ENCODE measurements around the gene ZYG11B. TPM values are rescaled to one million over a fixed set of nuclear protein-coding genes. Genes with fewer than 3 reads are reported as not detected.
A peak's percentile ranks its signal among the peaks of the same experiment; 100 is the strongest.

Gene ZYG11B
- total RNA-seq, 1 experiment from 2014 or later, result 20.6 TPM

DNA sequence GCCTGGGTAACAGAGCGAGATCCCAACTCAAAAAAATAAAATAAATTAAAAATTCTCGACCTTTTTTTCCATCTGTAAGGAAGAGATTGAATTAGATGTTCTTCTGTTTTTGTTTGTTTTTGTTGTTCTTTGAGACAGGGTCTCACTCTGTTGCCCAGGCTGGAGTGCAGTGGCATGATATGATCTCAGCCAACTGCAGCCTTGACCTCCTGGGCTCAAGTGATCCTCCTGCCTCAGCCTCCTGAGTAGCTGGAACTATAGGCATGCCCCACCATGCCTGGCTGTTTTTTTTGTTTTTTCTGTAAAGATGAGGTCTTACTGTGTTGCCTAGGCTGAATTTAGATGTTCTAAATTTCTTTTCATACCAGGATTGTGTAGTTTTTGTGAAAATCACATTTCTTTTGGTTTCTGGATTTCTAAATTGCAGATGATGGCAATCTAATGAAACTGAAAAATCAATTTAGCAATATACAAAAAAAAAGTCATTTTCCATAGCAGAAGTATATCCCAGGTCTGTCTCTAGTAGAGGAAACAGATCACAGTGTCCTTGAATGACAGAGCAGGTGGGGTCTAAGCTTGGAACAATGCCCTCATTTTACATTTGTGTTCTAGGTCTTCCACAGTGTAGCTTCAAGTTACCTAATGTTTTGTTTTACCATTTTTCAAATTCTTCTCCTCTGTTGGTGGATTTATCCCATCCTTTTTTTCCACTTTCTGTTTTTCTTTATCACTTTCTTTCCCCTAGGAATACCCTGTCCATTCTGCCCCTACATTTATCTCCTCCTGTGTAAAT lies 136.6 kb downstream of the ZYG11B start:
- no peak overlapping the region for H3K4me3 Mint-ChIP-seq
- H2BK15ac ChIP-seq (ENCODE audit: low read depth, low read length), result no peak overlapping the region
- H3T11ph ChIP-seq (ENCODE audit: low read length), result no peak overlapping the region
- H3K14ac ChIP-seq (ENCODE audit: insufficient read depth, low read length), result no peak overlapping the region
- H3K27me3 Mint-ChIP-seq (ENCODE audit: low read depth), result no peaks in the 10 kb centered on the region
- H3K4me1 Mint-ChIP-seq, result peaks cover 5 to 8% of the 10 kb centered on the region in 2 experiments
- H4K20me1 ChIP-seq (ENCODE audit: control insufficient read depth, insufficient read depth, insufficient read length), result no peaks in the 10 kb centered on the region
- no peak overlapping the region for H3K56ac ChIP-seq (ENCODE audit: insufficient read length, low read depth, low read length)
- H3K4me1 ChIP-seq (ENCODE audit: insufficient read depth, low read length), result no peaks in the 10 kb centered on the region
- H3K27ac Mint-ChIP-seq, result peak overlapping the region in 2 of 3 experiments; percentile 1 to 5; a peak in 1 of 7 replicates
- H2BK20ac ChIP-seq (ENCODE audit: low read depth, low read length, poor library complexity, severe bottlenecking), result no peak overlapping the region
- no peak overlapping the region for H3K27ac ChIP-seq (ENCODE audit: insufficient read length, low read depth, low read length)
- no peak overlapping the region for H2AFZ ChIP-seq (ENCODE audit: low read length)
- no peaks in the 10 kb centered on the region for H3K9me3 ChIP-seq (ENCODE audit: control insufficient read depth, low read depth, low read length)
- no peak overlapping the region for H4K91ac ChIP-seq (ENCODE audit: insufficient read length, low read depth, low read length)
- 0 out of 7 replicates have a peak, but pooled peaks cover 0 to 3% (median 0%) of the 10 kb centered on the region in 3 experiments for H3K36me3 Mint-ChIP-seq (ENCODE audit: insufficient read depth in 1 of 3, low read depth in 3 of 3)
- H2AK5ac ChIP-seq (ENCODE audit: insufficient read length, low read length), result no peak overlapping the region
- TF ChIP-seq, protein P1, sequence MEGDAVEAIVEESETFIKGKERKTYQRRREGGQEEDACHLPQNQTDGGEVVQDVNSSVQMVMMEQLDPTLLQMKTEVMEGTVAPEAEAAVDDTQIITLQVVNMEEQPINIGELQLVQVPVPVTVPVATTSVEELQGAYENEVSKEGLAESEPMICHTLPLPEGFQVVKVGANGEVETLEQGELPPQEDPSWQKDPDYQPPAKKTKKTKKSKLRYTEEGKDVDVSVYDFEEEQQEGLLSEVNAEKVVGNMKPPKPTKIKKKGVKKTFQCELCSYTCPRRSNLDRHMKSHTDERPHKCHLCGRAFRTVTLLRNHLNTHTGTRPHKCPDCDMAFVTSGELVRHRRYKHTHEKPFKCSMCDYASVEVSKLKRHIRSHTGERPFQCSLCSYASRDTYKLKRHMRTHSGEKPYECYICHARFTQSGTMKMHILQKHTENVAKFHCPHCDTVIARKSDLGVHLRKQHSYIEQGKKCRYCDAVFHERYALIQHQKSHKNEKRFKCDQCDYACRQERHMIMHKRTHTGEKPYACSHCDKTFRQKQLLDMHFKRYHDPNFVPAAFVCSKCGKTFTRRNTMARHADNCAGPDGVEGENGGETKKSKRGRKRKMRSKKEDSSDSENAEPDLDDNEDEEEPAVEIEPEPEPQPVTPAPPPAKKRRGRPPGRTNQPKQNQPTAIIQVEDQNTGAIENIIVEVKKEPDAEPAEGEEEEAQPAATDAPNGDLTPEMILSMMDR (conservative IDR thresholded peaks at IDR 0.05), result no peak
- H3K23ac ChIP-seq (ENCODE audit: insufficient read length, low read depth, low read length), result no peak overlapping the region
- no peak overlapping the region for H2BK5ac ChIP-seq (ENCODE audit: insufficient read length, low read length)
- H3K79me2 ChIP-seq (ENCODE audit: insufficient read depth, low read length), result no peaks in the 10 kb centered on the region
- H3K18ac ChIP-seq (ENCODE audit: insufficient read length, low read depth, low read length), result no peak overlapping the region
- no peak overlapping the region for H2BK120ac ChIP-seq (ENCODE audit: low read depth, low read length, poor library complexity, severe bottlenecking)
- no peak overlapping the region for H3K4ac ChIP-seq (ENCODE audit: low read depth, low read length)
- H3K23me2 ChIP-seq (ENCODE audit: insufficient read length, low read depth, low read length, poor library complexity, severe bottlenecking), result no peaks in the 10 kb centered on the region
- H4K5ac ChIP-seq (ENCODE audit: insufficient read length, low read depth, low read length), result no peak overlapping the region
- H2BK12ac ChIP-seq (ENCODE audit: insufficient read length, low read depth, low read length), result no peak overlapping the region
- H3K27me3 ChIP-seq (ENCODE audit: insufficient read depth, low read length), result no peaks in the 10 kb centered on the region
- no peak for DNase-seq
- H3K9me3 Mint-ChIP-seq, result no peaks in the 10 kb centered on the region
- no peaks in the 10 kb centered on the region for H3K79me1 ChIP-seq (ENCODE audit: insufficient read depth, low read depth, low read length, poor library complexity, severe bottlenecking)
- no CpG with 5 or more reads among the region's 2 CpGs for whole genome bisulfite sequencing (ENCODE audit: extremely low coverage, insufficient read length, low lambda C conversion rate)
- H3K9ac ChIP-seq (ENCODE audit: extremely low read depth, insufficient read length, low read length), result no peak overlapping the region
- H4K8ac ChIP-seq (replicated peaks; ENCODE audit: insufficient read length, low read depth, low read length), result no peak overlapping the region
- H3K4me2 ChIP-seq (ENCODE audit: insufficient read depth, insufficient read length, low read length), result no peak overlapping the region

Measured in H9 (cell line).